HG03469 (cell line): Measurements from ENCODE around the gene NLE1.
"Not testable (repeated sequence)": the region's sequence is repeated elsewhere in the genome, so short reads cannot be mapped to it uniquely, and the experiment has no call there.

Experiments
- ATAC-seq: cut with Tn5 transposase; IDR thresholded peaks from one replicate; pipeline ENCODE4 v1.9.1; 2021; ENCODE audit warnings: mild to moderate bottlenecking, moderate library complexity, moderate number of reproducible peaks; ENCODE audit not compliant: unreplicated experiment

NLE1 gene

DNA sequence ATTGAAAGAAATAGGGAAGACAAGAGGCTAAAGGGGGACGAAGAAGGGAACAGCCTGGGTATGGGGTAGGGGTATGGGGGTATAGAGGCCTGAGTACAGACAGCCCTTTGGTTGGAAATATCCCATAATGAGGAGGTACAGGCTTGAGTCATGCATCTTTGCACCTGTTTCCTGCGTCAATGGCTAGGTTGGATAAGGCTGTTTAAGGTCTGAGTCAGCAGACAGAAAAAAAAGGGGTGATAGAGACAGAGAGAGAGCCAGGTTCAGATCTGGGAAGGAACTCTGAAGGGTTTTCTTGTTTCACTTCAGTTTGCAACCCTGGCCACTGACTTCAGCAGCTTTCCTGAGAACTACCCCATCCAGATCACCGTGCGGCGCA is 12.1 kb downstream of the NLE1 start:
- ATAC-seq: no peak

DNA sequence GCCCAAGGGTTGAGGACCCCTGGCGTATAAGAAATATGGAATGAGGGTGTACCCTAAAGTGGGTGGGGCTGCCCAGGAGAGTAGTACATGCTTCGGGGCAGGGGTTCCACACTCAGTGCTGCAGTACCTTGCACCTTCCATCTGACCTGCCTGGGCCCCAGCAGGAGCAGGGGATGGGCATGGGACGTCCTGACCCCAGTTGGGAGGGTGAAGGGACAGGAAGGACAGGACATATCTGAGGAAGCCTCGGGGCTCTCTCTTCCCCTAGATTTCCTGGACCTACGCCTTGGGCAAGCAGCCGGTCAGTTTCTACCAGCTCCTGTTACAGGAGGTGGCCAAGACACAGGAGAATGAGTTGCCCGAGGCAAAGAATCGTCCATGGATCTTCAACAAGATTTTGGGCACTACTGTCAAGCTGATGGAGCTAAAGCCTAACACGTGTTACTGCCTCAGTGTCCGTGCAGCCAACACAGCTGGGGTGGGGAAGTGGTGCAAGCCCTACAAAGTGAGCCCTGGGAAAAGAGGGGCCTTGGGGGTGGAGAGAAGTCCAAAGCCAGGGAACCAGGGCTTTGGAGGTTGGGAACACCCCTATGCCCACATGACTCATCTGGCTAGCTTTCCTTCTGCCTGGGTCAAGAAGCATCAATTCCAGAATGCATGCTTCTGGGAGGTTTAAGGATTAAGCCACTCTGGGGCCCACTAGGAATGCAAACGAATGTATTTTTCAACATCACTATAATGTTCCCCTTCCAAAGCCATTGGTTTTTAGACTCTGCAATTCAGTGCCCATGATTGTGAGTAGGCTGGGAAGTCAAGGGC is 12.7 kb downstream of the NLE1 start:
- ATAC-seq: no peak

DNA sequence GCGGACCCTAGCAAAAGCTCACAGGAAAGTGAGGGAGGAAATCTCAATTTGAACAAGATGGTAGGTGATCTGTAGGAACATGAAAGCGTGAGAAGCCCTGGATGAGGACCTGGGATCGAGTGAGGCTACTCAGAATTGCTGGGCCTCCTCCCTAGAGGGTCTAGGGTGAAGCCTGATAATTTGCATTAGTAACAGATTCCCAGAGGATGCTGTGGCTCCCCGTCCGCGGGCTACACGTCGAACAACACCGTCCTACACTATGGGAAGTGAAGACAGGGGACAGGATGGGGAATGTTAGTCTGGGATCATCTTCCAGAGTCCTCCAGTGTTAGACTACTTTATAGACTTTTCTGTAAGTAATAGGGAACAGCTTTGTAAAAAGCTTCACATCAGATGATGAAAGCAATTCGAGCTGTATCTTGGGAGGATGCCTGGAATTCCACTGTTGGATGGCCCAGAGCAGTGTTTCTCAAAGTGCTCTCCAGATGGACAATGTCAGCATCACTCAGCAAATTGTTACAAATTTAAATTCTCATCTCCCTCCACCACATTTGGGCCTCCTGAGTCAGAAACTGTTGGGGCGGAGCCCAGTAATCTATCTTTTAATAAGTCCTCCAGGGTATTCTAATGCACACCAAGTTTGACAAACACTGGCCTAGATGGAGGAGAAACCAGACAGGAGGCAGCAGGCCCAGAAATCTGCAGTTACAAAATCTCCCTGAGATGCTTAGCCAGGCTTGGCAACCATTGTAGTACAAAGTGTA is 14.2 kb downstream of the NLE1 start:
- no peak for ATAC-seq

DNA sequence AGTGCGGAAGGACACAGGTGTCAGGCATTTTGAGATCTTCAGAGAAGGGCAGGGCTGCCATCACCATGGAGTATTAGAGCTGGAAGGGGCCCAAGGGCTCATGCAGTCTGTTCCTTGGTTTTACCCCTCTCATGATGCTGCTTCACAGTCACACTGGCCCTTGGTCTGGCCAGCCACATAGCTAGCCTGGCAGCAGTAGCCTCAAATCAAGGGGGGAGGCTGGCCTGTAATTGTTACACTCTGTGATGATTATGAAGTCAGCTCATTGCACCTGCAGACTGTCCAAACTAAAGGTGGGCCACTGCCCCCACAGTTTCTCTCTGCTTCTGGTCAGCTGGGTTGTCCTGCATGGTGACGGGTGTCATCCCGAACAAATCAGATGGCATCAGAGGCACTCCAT is 20.8 kb downstream of the NLE1 start, which contains the start of gene FNDC8:
FNDC8 (plus strand) TSS at position 301 of the 400 bp plus-strand sequence; CDS start at position 380, 79 bp downstream.
- no peak for ATAC-seq

DNA sequence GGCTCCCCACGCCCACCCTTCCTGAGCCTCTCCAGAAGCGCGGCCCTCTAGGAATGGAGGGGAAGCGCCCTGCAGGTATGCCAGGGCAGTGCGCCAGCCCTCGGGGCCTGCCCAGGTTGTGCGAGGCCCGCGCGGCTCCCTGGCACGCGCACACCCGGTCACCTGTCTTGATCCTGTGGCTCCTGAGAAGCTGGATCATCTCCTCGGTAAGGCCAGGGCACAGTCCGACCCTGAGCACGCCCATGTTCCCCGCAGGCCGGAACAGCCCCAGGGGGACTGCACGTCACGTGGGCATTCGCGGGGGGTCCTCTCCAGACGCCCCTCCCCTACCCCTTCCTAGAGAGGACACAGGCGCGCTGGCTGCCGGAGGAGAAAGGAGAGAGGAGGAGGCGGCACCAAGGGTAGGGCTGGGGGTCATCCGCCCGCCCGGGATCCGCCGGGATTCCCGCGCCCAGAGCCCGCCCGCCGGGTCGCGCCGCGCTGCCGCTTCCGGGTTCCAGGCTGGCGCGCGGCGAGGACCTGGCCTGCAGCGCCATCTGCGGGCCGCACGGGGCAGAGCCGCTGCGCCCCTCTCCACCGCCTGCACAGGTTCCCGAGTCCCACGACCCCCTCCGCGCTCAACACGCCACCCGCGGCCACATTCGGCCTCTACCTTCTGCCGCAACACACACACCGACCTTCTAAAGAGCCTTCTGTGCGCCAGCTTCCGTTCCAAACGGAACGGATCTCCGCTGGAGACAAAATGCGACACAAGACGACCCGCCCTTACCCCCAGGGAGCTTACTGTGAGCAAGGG is 22.5 kb downstream of the NLE1 start, which contains the start of gene RAD51D:
RAD51D (minus strand) TSS at position 491 of the 796 bp plus-strand sequence; CDS start at position 244, 247 bp downstream.
- ATAC-seq: peak; percentile 52

DNA sequence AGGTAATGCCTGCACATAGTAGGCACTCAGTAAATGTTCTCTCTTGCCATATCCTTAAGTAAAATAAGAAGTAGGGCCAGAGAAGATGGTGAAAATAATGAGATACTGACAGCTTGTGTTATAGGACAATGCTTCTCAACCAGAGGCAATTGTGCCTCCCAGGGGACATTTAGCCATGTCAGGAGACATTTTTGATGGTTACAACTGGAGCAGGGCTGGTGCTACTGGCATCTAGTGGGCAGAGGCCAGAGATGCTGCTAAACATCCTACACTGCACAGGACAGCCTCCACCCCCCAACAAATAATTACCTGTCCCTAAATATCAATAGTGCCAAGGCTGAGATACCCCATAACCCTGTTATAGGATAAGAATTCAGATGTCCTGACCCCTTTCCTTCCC is 24.1 kb downstream of the NLE1 start:
- no peak for ATAC-seq

DNA sequence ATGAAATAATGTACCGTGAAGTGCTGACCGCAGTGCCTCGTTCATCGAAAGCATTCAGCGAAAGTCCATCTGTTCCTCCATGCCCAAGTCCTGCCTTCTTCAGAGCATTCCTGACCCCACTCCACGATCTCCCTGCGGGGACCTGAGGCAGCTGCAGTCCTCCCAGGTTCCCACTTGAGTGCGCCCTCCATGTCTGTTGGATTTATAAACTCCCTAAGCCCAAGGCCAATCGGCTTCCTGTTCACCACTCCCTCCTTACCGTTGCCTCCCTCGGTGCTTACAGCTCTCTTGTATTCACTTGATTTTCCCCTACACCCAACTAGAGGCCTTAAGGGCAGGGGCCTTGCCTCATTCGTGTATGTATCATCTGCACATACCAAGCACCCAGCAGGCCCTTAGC is 25.3 kb downstream of the NLE1 start:
- no peak for ATAC-seq

DNA sequence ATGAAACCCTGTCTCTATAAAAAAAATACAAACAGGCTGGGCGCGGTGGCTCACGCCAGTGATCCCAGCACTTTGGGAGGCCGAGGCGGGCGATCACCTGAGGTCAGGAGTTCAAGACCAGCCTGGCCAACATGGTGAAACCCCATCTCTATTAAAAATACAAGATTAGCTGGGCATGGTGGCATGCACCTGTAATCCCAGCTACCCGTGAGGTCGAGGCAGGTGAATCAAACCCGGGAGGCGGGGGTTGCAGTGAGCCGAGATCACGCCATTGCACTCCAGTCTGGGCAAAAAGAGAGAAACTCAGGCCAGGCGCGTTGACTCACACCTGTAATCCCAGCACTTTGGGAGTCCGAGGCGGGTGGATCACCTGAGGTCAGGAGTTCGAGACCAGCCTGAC is 31.3 kb downstream of the NLE1 start:
- ATAC-seq: not testable (repeated sequence)

DNA sequence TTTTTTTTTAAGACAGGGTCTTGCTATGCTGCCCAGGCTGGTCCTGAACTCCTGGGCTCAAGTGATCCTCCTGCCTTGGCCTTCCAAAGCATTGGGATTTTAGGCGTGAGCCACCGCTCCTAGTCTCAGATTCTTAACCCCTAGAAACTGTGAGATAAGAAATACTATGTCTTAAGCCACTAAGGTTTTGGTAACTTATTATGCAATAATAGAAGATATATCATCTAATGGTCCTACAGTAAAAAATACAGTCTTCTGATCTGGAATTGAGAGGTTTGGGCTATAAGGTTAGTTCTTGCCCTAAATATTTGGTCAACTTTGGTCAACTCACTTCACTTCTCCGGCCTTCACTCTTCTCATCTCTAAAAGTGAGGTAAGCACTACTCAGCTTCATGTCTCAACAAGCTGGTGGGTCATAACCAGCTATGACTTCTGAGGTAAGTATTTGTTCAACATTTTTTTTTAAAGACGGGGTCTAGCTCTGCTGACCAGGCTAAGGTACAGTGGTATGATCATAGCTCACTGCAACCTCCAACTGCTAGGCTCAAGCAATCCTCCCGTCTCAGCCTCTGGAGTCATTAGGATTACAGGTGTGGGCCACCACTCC is 37.2 kb downstream of the NLE1 start:
- ATAC-seq: no peak

DNA sequence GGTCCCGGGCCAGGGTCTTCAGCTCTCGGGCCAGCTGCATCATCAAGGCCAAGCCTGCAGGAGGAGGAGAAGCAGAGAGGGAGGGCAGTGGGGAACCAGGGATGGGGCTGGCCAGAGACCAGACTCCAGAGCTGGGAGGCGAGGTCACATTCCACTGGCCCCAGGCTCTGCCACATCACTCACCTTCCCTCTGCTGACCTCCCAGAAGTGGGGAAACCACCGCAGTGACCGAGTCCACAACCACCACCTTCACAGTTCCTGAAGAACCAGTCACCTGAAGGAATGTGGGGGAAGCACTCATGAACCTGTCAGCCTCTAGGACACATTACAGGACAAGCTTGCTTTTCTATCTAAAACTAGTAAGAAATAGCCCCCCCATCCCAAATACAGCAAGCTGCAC is 38.8 kb downstream of the NLE1 start:
- ATAC-seq: no peak

DNA sequence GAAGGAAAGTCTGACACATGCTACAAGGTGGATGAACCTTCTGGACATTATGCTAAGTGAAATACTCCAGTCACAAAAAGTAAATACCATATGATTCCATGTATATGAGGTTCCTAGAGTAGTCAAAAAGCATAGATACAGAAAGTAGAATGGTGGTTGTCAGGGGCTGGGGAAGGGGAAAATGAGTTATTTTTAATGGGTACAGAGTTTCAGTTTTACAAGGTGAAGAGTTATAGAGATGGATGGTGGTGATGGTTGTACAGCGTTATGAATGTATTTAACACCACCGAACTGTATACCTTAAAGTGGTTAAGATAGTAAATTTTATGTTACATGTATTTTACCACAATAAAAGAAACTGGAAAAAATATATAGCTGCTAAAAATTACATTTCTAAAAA is 40.4 kb downstream of the NLE1 start:
- ATAC-seq: no peak

DNA sequence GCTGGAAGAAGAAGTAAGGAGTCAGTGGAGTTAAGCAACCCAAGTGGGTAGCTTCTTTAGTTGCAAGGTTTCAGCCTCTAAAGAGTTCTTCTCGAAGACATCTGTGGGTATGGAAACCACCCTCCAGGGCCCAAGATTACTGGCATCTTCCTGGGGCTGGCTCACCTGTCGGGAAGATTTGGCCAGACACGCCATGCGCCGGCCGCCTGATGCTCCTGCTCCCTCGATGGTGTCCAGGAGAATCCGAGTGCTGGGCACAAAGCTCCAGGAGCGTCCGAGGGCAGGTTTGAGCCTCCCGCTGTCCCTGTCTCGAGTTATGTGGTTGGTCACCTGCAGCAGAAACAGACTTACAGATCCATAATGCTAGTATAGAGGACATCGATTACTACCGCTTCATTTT is 41.1 kb downstream of the NLE1 start:
- ATAC-seq: no peak

DNA sequence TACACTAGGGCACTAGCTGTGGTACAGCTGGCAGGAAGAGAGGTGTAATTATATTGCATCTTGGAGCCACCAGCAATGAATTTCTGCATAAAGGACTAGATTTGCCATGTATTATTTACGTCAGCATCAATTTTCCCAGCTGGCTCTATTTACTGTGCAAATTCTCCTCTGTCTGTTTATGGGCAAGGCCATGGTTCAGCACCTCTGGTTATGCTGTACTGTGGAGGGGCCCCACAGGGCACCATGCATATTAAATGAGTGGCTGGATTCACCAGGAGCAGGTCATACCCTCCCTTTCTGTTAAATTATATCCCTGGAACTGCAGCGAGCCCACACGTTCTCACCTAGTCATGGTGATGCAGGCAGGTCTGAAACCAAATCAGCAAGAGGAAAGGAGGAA is 42.2 kb downstream of the NLE1 start:
- no peak for ATAC-seq

DNA sequence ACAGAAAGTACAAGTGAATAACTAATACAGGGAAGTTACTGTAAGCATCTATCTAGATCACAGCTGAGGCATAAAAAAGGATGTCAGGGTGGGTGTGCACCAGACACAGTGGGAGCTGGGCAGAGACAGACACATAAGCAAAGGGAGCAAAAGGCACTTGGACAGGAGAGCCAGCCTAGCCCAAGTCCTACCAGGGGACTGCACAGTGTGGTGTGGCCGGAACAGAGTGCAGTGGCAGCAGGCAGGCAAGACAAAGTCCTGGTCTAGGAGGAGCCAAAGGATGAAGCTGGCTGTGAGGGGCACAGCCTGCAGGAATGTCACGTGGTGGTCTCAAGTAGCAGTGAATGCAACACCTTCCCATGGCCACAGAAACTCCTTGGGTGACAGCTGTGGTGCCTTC is 44.3 kb downstream of the NLE1 start:
- ATAC-seq: no peak

DNA sequence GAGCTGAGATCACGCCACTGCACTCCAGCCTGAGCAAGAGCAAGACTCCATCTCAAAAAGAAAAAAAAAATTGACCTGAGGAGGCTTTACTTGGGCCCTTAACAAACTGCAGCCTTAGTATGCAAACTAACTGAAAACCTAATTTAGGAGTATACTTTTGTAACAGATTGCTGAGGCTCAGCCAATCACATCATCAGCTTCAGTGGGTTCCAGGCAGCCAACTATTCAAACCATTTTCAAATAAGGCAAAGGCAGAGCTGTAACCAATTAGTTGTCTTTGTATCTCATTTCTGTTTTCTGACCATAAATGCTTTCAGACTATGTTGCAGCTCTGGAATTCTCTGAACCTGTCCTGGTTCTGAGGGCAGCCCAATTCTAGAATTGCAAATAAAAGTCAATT is 46.4 kb downstream of the NLE1 start:
- ATAC-seq: no peak

DNA sequence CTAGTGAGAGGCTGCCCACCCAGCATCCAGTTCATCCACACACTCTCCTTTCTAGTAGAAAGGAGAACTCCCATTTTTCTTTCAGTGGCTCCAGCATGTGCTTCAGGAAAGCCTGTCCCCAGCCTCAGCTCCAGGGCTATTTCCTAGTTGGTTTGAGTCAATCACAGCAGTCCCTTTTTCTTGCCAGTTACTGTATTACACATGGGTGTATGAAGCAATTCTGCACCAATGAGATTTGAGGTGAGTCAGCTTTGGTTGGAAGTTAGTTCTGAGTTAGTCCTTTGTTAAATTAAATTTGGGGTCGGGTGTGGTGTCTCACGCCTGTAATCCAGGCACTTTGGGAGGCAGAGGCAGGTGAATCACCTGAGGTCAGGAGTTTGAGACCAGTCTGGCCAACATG is 47.2 kb downstream of the NLE1 start:
- ATAC-seq: no peak

DNA sequence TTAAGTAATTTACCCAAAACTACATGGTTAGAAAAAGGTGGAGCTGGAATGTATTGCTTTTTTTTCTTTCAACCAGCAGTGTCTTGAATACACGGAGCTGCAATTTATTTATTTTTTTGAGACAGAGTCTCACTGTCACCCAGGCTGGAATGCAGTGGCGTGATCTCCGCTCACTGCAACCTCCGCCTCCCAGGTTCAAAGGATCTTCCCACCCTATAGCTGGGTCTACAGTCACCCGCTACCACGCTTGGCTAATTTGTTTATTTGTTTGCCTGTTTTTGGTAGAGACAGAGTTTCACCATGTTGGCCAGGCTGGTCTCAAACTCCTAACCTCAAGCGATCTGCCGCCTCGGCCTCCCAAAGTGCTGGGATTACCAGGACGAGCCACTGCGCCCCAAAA is 51.4 kb downstream of the NLE1 start:
- not testable (repeated sequence) for ATAC-seq

DNA sequence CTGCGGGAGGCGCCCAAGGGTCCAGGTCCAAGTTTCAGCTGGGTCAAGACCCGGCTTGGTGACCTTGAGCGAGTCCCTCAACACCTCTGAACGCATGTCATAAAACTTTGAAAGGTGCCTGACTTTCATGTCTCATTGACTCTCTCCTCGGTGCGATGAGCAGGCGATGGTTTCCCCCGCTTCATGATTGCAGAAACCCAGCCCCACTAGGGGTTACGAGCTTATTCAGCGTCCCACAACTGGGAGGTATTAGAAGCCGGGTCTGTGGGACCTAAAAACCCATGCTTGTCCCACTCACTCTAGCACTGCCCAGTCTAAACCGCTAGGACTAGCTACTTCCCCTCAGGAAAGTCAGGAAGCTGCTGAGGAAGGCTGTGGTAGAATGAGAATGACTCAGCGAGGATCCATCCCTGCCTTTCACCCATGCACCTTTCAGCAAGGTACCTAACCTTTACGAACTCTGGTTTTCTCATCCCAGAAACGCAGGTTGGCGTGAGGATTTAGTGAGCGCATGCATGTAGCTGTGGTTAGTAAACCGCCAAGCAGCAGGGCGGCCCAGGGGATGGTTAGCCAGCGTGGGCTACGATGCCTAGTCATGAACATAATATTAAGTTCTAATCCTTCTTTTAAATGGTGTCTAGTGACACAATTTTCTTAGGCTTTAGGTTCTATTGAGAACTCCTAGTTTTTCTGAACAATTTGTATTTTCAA is 52.4 kb downstream of the NLE1 start:
- ATAC-seq: no peak

DNA sequence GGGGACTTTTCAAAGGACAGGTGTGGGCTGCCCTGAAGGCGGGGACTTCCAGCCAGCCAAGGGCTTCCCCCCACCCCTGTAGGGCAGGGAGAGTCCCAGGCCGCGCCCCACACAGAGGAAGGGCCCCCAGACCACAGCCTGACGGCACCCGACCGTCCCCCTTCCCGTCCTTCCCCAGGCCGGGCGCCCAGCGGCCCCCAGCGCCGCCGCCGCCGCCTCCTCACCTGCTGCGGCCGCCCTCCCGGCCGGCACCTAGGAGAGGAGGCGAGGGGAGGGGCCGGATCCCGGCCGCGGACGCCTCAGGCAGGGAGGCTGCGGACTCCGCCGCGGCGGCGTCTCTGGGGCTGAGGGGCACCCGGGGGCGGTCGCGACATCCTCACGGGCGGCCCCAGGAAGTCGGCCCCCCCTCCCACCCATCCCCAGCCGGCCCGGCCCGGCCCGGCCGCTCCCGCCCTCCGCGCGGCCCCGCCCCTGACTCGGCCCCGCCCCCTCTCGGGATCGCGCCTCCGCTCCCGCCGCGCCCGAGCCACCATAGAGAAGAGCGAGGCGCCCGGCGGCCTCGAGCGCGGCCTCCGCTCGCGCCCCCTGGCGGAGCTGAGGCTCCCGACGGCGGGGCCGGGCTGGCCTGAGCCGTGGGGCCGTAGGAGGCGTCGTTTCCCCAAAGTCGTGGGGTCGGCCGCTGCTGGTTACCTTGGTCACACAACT is 53.1 kb downstream of the NLE1 start:
- ATAC-seq: peak; percentile 39
